Regular cardiac myocyte (primary cell): ENCODE results near the gene PGBD4. TPM values are rescaled to one million over a fixed set of nuclear protein-coding genes. Genes with fewer than 3 reads are reported as not detected.

Experiments
- total RNA-seq: library from RNA; depleted of rRNA; stranded (reverse); fragments of >200 nt; gene quantifications from 2 replicates; pipeline ENCODE4 v1.2.3, GENCODE V29; 2014

PGBD4 gene
- total RNA-seq = 1.9 and 2.5 TPM in 2 replicates

DNA sequence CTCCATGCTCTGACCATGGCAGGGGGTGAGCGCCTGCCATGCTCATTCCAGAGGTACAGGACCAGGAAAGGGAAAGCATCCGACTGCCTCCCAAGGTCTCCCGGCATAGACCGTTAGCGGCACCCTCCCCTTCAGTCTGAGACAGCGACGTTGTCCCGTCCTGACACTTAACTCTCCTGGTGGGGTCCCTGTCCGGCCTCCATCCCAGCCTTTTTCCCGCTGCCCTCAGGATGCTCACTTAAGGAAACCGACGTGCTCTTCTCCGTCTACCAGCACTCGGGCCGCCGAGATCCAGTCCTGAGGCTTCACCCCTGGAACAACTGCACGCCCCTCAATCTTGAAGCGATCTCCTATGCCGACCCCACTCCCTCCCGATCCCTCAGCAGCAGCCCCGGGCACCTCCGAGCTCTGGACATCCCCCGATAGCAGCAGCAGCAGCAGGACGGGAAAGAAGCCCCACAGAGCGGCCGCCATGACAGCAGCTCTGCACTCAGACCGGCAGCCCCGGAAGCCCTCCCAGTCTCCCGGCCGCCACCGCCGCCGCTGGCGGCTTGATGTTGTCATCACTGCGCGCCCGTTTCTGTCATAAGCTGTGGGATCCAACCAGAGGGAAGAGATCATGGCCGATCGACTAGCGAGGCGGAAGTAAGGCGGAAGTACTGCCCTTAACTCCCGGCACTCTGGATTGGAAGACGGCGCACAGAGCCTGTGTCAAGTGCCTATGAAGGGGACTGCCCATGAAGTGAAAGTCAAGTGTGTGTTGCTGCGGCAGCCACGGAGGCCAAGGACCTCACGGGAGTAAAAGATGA, at the start of gene PGBD4, which contains the start of gene EMC7:
Gene PGBD4, plus strand, starts transcription at position 718 of the 809 bp plus-strand sequence. CDS start 449 bp downstream, outside the sequence.
Gene EMC7, minus strand, starts transcription at position 497 of the 809 bp plus-strand sequence. Its CDS starts 23 bp downstream, at position 474.

Other genes with a start within 250 kb of the PGBD4 start
- not detected in 2 replicates for gene CHRM5, start 133.6 kb upstream of the PGBD4 start, total RNA-seq
- 46.8 and 47.4 TPM in 2 replicates for gene AVEN, start 62.9 kb upstream of the PGBD4 start, total RNA-seq
- gene EMC7, start 221 bp upstream of the PGBD4 start, total RNA-seq = 41.7 and 102 TPM in 2 replicates
- gene KATNBL1, start 108.0 kb downstream of the PGBD4 start, total RNA-seq = 44.9 and 47.1 TPM in 2 replicates
- gene EMC4, start 122.9 kb downstream of the PGBD4 start, total RNA-seq = 181 and 230 TPM in 2 replicates
- 13.8 and 24.2 TPM in 2 replicates for gene SLC12A6, start 235.7 kb downstream of the PGBD4 start, total RNA-seq
- 166 and 266 TPM in 2 replicates for gene NOP10, start 241.1 kb downstream of the PGBD4 start, total RNA-seq
- not detected in 2 replicates for gene NUTM1, start 241.2 kb downstream of the PGBD4 start, total RNA-seq